HG02588 (cell line): ENCODE measurements around the gene ATP5F1D.
"Not testable (repeated sequence)": the region's sequence is repeated elsewhere in the genome, so short reads cannot be mapped to it uniquely, and the experiment has no call there.

Experiments
- ATAC-seq: cut with Tn5 transposase; IDR thresholded peaks from one replicate; pipeline ENCODE4 v1.9.1; 2021; ENCODE audit warnings: mild to moderate bottlenecking, moderate library complexity; ENCODE audit not compliant: unreplicated experiment

ATP5F1D gene

GRCh38 chr19:1245494-1246264 lies 4.1 kb downstream of the ATP5F1D start:
- ATAC-seq: no peak

- not testable (repeated sequence) for ATAC-seq
Measured at GRCh38 chr19:1246265-1247087, 4.9 kb downstream of the ATP5F1D start.

- no peak for ATAC-seq
Measured at GRCh38 chr19:1247748-1248138, 6.2 kb downstream of the ATP5F1D start.

GRCh38 chr19:1248139-1248785 lies 6.7 kb downstream of the ATP5F1D start, which contains the start of gene MIDN:
Gene MIDN (plus strand): TSS chr19:1248583. CDS start chr19:1250297, 1,714 bp downstream.
- ATAC-seq: peak; percentile 7

DNA sequence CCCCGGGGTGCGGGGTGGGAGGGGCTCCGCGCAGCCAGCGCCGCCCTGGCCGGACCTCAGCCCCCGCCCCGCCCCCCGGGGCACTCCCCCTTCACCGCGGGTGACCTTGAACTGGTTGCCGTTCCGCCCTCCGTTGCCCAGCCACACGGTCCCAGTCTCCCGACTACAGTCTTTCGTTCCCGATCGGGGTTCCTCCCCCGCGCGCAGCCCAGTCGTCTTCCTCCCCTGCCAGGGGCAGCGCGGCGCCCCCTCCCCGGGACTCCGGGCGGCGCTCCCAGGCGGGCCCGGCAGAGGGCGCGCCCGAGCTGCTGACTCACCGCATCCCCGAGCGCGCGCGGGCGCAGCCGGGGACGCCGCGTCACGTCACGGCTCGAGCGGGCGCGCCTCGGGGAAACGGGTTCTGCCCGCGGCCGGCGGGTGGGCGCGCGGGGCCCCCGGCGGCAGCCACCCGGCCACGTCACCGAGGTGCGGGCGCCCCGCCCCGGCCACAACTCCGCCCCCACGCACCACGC lies 7.3 kb downstream of the ATP5F1D start:
- ATAC-seq: peak; percentile 29

DNA sequence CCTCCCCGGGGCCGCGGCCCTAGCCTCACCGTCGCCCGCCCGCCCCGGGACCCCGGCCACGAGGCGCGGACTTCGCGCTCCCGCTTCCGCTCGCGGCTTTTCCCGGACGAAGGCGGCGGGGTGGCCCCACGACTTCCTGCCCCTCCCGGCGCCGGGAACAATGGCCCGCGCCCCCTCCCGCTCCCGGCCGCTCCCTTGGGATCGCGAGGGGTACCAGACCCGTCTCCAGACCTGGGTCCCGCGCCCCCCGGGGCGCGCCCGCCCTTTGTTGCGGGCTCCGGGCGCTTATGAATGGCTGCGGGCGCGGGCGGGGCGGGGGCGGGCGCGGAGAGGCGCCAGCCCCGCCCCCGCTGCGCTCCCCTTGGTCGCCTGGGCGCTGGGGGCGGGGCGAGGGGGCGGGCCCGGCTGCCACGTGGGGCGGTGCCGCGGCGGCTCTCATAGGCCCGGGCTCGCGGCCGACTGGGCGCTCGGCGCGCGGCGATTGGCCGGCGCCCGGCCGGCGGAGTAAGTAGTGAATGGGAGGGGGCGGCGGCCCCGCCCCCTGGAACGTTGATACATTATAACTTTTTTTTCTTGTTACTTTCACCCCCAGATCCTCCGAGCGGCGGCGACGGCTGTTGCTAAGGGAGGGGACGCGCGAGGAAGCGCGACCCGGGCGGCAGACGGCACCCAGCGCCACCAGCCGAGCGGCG lies 7.9 kb downstream of the ATP5F1D start:
- ATAC-seq: peak; percentile 42

- ATAC-seq: no peak
Measured at GRCh38 chr19:1249990-1250436, 8.5 kb downstream of the ATP5F1D start.

GRCh38 chr19:1250437-1251260 lies 9.1 kb downstream of the ATP5F1D start:
- no peak for ATAC-seq

- ATAC-seq: no peak
Measured at GRCh38 chr19:1251330-1252220, 10.0 kb downstream of the ATP5F1D start.

- ATAC-seq: no peak
Measured at GRCh38 chr19:1252221-1252820, 10.8 kb downstream of the ATP5F1D start.

- ATAC-seq: no peak
Measured at GRCh38 chr19:1252821-1253513, 11.4 kb downstream of the ATP5F1D start.

- no peak for ATAC-seq
Measured at GRCh38 chr19:1253514-1254080, 12.0 kb downstream of the ATP5F1D start.

- ATAC-seq: no peak
Measured at GRCh38 chr19:1254081-1254527, 12.6 kb downstream of the ATP5F1D start.

DNA sequence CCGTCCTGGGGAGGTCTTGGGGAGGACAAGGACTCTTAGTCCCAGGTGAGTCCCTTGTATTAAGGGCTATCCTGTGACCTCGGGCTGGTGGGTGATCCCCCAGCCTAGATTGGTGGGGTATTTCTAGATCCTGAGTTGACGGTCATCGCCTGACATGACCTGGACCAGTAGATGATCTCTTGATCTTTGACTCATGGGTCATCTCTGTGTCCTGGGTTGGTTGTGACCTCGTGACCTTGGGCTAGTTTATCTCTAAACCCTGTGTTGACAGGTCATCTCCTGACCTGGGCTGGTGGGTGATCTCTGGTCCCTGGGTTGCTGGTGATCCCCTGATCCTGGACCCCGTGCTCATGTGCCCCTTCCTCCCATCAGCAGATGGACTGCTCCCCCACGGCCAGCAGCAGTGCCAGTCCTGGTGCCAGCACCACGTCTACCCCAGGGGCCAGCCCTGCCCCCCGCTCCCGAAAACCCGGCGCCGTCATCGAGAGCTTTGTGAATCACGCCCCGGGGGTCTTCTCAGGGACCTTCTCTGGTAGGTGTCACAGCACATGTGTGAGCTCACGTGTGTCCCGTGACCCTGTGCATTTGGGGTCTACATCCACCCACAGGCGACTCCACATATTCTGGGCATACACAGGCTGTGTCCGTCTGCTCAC lies 13.1 kb downstream of the ATP5F1D start:
- ATAC-seq: no peak

DNA sequence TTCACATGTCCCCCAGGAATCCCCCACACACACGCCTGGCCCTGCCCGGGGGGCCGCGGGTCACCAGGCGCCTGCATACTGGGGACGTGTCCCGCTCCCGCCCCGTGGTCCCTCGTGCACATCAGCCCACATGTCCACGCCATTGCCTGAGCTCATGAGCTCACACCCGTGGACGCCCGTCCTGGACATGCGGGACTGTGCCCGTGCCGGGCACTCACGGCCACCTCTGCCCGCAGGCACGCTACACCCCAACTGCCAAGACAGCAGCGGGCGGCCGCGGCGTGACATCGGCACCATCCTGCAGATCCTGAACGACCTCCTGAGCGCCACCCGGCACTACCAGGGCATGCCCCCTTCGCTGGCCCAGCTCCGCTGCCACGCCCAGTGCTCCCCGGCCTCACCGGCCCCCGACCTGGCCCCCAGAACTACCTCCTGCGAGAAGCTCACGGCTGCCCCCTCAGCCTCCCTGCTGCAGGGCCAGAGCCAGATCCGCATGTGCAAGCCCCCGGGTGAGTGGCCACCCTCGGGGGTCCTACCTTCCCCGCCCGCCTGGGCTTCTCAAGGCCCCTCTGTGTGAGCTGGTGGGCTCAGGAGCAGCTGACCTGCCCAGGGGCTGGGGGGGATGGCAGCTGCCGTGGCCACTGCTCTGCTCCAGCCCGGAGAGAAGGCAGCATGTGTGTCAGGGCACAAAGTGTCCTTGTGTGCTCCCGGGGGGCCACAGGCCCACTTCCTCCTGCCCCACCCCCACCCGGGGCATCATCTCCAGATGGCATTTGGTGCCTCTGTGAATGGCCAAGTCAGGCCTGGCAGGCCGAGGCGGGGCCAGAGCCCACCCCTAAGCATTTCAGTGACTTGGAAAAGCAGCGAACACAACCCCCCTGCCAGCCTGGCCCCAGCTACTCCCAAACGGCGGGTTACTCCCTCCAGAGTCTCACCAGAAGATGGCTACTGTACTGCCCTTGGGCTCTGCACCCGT lies 13.9 kb downstream of the ATP5F1D start:
- ATAC-seq: no peak
